ENCODE results near the gene FXYD4. TPM values are rescaled to one million over a fixed set of nuclear protein-coding genes. Genes with fewer than 3 reads are reported as not detected.

The FXYD4 gene
- total and polyA plus RNA-seq, 2 of the 8 experiments (the other 6 are each of a cell fraction or from before 2014, with no cell fraction given) = not detected

GRCh38 chr10:43407576-43408330, 36.3 kb downstream of the FXYD4 start (continued):
- TF ChIP-seq JUND (IDR thresholded peaks at IDR 0.05; ENCODE audit: low read length) (no peak), CHD2 (IDR thresholded peaks at IDR 0.05; ENCODE audit: low read length) (no peak), HDAC6 (IDR thresholded peaks at IDR 0.05; ENCODE audit: low read depth, low read length) (no peak), RAD21 (IDR thresholded peaks at IDR 0.05 in 1 of 2, conservative IDR thresholded peaks at IDR 0.05 in 1 of 2; ENCODE audit: low read depth in 2 of 2, low read length in 2 of 2) (no peak; a peak in 1 of 4 replicates), RFX5 (IDR thresholded peaks at IDR 0.05; ENCODE audit: borderline replicate concordance, low read depth, low read length) (no peak), SAP30 (IDR thresholded peaks at IDR 0.05; ENCODE audit: insufficient read depth, insufficient replicate concordance, low read length) (peak; percentile 31), SIN3A (conservative IDR thresholded peaks at IDR 0.05 in 1 of 2, IDR thresholded peaks at IDR 0.05 in 1 of 2; ENCODE audit: low read depth in 1 of 2, low read length in 2 of 2) (peak; percentile 27 to 68; a peak in 2 of 4 replicates), CEBPB (IDR thresholded peaks at IDR 0.05; ENCODE audit: low read depth, low read length) (peak; percentile 98), JUN (IDR thresholded peaks at IDR 0.05; ENCODE audit: low read depth, low read length) (no peak), KDM5A (IDR thresholded peaks at IDR 0.05; ENCODE audit: low read length) (no peak), NRF1 (IDR thresholded peaks at IDR 0.05; ENCODE audit: low read depth, low read length) (no peak), RBBP5 (IDR thresholded peaks at IDR 0.05; ENCODE audit: borderline replicate concordance, low read depth, low read length) (no peak; the same call in 1 of the 2 replicates), EP300 (IDR thresholded peaks at IDR 0.05; ENCODE audit: borderline replicate concordance in 1 of 2, low read depth in 2 of 2, low read length in 2 of 2) (no peak), HDAC2 (IDR thresholded peaks at IDR 0.05; ENCODE audit: borderline replicate concordance in 1 of 2, low read depth in 2 of 2, low read length in 2 of 2) (peak in 1 of 2 experiments; percentile 27; a peak in 2 of 4 replicates), POU5F1 (IDR thresholded peaks at IDR 0.05; ENCODE audit: low read depth, low read length) (no peak), PHF8 (conservative IDR thresholded peaks at IDR 0.05; ENCODE audit: low read depth, low read length) (peak; percentile 37; the same call in 1 of the 2 replicates), POLR2A (IDR thresholded peaks at IDR 0.05; ENCODE audit: control extremely low read depth in 1 of 2, low read depth in 2 of 2, low read length in 2 of 2) (peak; percentile 23 to 91), RNF2 (IDR thresholded peaks at IDR 0.05; ENCODE audit: borderline replicate concordance, low read depth, low read length, missing control alignments, poor library complexity, severe bottlenecking) (no peak)
- TF ChIP-seq, protein P1, sequence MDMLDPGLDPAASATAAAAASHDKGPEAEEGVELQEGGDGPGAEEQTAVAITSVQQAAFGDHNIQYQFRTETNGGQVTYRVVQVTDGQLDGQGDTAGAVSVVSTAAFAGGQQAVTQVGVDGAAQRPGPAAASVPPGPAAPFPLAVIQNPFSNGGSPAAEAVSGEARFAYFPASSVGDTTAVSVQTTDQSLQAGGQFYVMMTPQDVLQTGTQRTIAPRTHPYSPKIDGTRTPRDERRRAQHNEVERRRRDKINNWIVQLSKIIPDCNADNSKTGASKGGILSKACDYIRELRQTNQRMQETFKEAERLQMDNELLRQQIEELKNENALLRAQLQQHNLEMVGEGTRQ (IDR thresholded peaks at IDR 0.05; ENCODE audit: low read length) = peak; percentile 21; the same call in 1 of the 2 replicates

All from H1 (cell line).